Heart right ventricle (tissue), 16 donors: ENCODE results near the gene DLX6. TPM values are rescaled to one million over a fixed set of nuclear protein-coding genes. Genes with fewer than 3 reads are reported as not detected.

Source experiments
- ATAC-seq, 8 donors: fragments of 200-7000 bp; cut with Tn5 transposase; one replicate each; pipeline ENCODE4 v1.9.1; 2020; ENCODE audit warnings: mild to moderate bottlenecking in 8 of 8, moderate library complexity in 8 of 8, moderate number of reproducible peaks in 1 of 8
- DNase-seq, 2 donors: peaks; one replicate each; pipeline ENCODE4 v3.0.0-alpha.2; 2020
- H3K27ac ChIP-seq, 10 donors: fragments of 200-600 bp; sonication (generic) in 2 of 10; one replicate each; pipeline versions ENCODE4 v1.5.0 to v1.8.0; 2020 to 2022; ENCODE audit warnings: mild to moderate bottlenecking in 3 of 10
- H3K27me3 ChIP-seq, 7 donors: fragments of 200-600 bp; one replicate each; pipeline ENCODE4 v1.8.0; 2021 to 2022; ENCODE audit warnings: mild to moderate bottlenecking in 2 of 7
- H3K36me3 ChIP-seq, 9 donors: fragments of 200-600 bp; sonication (generic) in 1 of 9; one replicate each; pipeline versions ENCODE4 v1.5.0 to v1.8.0; 2020 to 2022; ENCODE audit warnings: mild to moderate bottlenecking in 2 of 9
- H3K4me1 ChIP-seq, 9 donors: fragments of 200-600 bp; sonication (generic) in 1 of 9; one replicate each; pipeline versions ENCODE4 v1.5.0 to v1.8.0; 2020 to 2022; ENCODE audit warnings: mild to moderate bottlenecking in 4 of 9
- H3K4me3 ChIP-seq, 10 donors: fragments of 200-600 bp; sonication (generic) in 2 of 10; one replicate each; pipeline versions ENCODE4 v1.5.0 to v1.8.0; 2020 to 2022; ENCODE audit warnings: mild to moderate bottlenecking in 7 of 10, moderate library complexity in 2 of 10
- H3K9me3 ChIP-seq, 11 donors: fragments of 200-600 bp in 10 of 11; sonication (generic) in 2 of 11; one replicate each; pipeline versions ENCODE4 v1.5.0 to v1.8.0; 2013 to 2022; ENCODE audit warnings: mild to moderate bottlenecking in 2 of 11, control low read depth in 1 of 11, moderate library complexity in 1 of 11
- CTCF ChIP-seq, 9 donors: fragments of 200-600 bp; sonication (generic) in 2 of 9; IDR thresholded peaks; one replicate each; pipeline versions ENCODE4 v1.5.0 to v1.8.0; 2021 to 2022; ENCODE audit warnings: antibody characterized with exemption in 9 of 9, mild to moderate bottlenecking in 5 of 9, moderate library complexity in 1 of 9
- WGBS, 2 donors: extraction: QIAGEN DNeasy Blood & Tissue Kit; methylation state at CpG; one replicate each; pipeline ENCODE4 v1.1.7; 2013; ENCODE audit warnings: inconsistent platforms in 1 of 2; 5-methylcytosine and 5-hydroxymethylcytosine counted together
- intact Hi-C, 10 donors: fragments of 100-400 bp; cut with DNase I; formaldehyde crosslinking; loops; one replicate each; pipeline versions ENCODE4 v1.11.1 to v1.14.2; 2022
- polyA plus RNA-seq, 2 donors: library from polyadenylated mRNA; stranded (reverse); fragments of 200-250 nt; gene quantifications; one replicate each; pipeline ENCODE4 v1.2.3, GENCODE V29; 2013
- total RNA-seq, 10 donors: library from RNA; stranded (reverse); fragmentation: NEBNext Ultra II Directional in 3 of 10; extraction: Animal tissue kit (Norgen Biotek cat#: 25700) in 3 of 10; gene quantifications; one replicate each; pipeline versions ENCODE4 v1.2.1 to v1.2.4, GENCODE V29; 2021 to 2023
- donor health status: Arrhythmogenic right ventricular cardiomyopathy.
- donor health status: ischemic (EF 13 %, LVEDD 7.1; RV severe dilation, severe dysfunction).
- donor health status: healthy with polysubstance abuse.
- donor health status: DM: no; HTN: yes; CAD: no.
- donor health status: DM: no; HTN: no; CAD: no.
- donor health status: ischemic (EF 25% LVEDD 6.9; RV normal size, moderate dysfunction).
- donor health status: ischemic (EF 25% LVEDD 5.7; RV mildly dilated, moderate dysfunction).
- donor health status: healthy.
- donor health status: DM: yes; HTN: yes; CAD: no.
- donor health status: Ischemic cardiomyopathy.
- donor health status: ischemic (EF 35%, LVEDD 5.7; RV mildly dilated, moderate dysfunction).
- donor health status: nonischemic (EF 11% LVEDD 7.7; RV severe dilation, severe dysfunction).
- donor health status: DM: yes; HTN: yes; CAD: no.
- donor health status: PGD.
- donor health status: ischemic (EF 29% LVEDD 5.4; RV normal size, mild dysfunction).
- donor health status: nonischemic (EF 23%, LVEDD 6.1; RV moderate dilation, normal function).

DLX6 gene
- total and polyA plus RNA-seq, 12 donors: not detected

GRCh38 chr7:97003262-97004246 is 1.8 kb upstream of the DLX6 start:
- Histone ChIP-seq H3K9me3 (no peaks in the 10 kb centered on the region), H3K4me3 (no peak overlapping the region), H3K27me3 (peaks cover 61 to 100% (median 100%) of the 10 kb centered on the region in 7 donors), H3K4me1 (peaks cover 5 to 31% (median 24%) of the 10 kb centered on the region in 9 donors), H3K27ac (no peak overlapping the region), H3K36me3 (no peaks in the 10 kb centered on the region)
- ATAC-seq (no peak), DNase-seq (no peak)
- WGBS, 2 donors: 3 to 6% methylated on average over 49 of the region's 49 CpGs
- intact Hi-C loops: no loop called here
- no peak for TF ChIP-seq CTCF (IDR thresholded peaks at IDR 0.05)

GRCh38 chr7:97004247-97005182 is 838 bp upstream of the DLX6 start:
- Histone ChIP-seq H3K4me1 (peaks cover 5 to 31% (median 24%) of the 10 kb centered on the region in 9 donors), H3K4me3 (peak overlapping the region in 4 of 10 donors; percentile 38 to 48 (median 44)), H3K27ac (no peak overlapping the region), H3K36me3 (no peaks in the 10 kb centered on the region), H3K9me3 (no peaks in the 10 kb centered on the region), H3K27me3 (peaks cover 62 to 100% (median 100%) of the 10 kb centered on the region in 7 donors)
- 4 to 7% methylated on average over 20 of the region's 20 CpGs for WGBS, 2 donors
- intact Hi-C loops: no loop called here
- DNase-seq (no peak), ATAC-seq (no peak)
- no peak for TF ChIP-seq CTCF (IDR thresholded peaks at IDR 0.05)

GRCh38 chr7:97006055-97006815 is 882 bp downstream of the DLX6 start:
- ATAC-seq (peak in 5 of 8 donors; percentile 40 to 85 (median 70)), DNase-seq (no peak)
- no peak for TF ChIP-seq CTCF (IDR thresholded peaks at IDR 0.05)
- intact Hi-C loops: no loop called here
- H3K4me1 ChIP-seq: peaks cover 5 to 31% (median 24%) of the 10 kb centered on the region in 9 donors
- no peaks in the 10 kb centered on the region for H3K36me3 ChIP-seq
- peaks cover 62 to 100% (median 100%) of the 10 kb centered on the region in 7 donors for H3K27me3 ChIP-seq
- WGBS, 2 donors: 1% methylated on average over 60 to 81 of the region's 83 CpGs
- peak overlapping the region in 9 of 10 donors; percentile 19 to 48 (median 38) for H3K4me3 ChIP-seq
- no peak overlapping the region for H3K27ac ChIP-seq
- no peaks in the 10 kb centered on the region for H3K9me3 ChIP-seq
